Dedifferentiated amniotic fluid mesenchymal stem cell (primary cell): ENCODE results near the gene ATP5PO.

Experiments used
- DNase-seq: peaks from one replicate; pipeline ENCODE4 v3.0.0-alpha.2; 2016; ENCODE audit errors: extremely low spot score

Gene ATP5PO, protein sequence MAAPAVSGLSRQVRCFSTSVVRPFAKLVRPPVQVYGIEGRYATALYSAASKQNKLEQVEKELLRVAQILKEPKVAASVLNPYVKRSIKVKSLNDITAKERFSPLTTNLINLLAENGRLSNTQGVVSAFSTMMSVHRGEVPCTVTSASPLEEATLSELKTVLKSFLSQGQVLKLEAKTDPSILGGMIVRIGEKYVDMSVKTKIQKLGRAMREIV

GRCh38 chr21:33915368-33916199, at the start of gene ATP5PO:
ATP5PO (minus strand) TSS chr21:33915804; CDS start chr21:33915763, 41 bp downstream.
- peak; percentile 98 for DNase-seq

- no peak for DNase-seq
Observed at GRCh38 chr21:33964706-33965325, 49.2 kb upstream of the ATP5PO start.

- DNase-seq: no peak
Observed at GRCh38 chr21:33963848-33964555, 48.4 kb upstream of the ATP5PO start.

GRCh38 chr21:33962290-33962689, 46.7 kb upstream of the ATP5PO start:
- DNase-seq: no peak

DNA sequence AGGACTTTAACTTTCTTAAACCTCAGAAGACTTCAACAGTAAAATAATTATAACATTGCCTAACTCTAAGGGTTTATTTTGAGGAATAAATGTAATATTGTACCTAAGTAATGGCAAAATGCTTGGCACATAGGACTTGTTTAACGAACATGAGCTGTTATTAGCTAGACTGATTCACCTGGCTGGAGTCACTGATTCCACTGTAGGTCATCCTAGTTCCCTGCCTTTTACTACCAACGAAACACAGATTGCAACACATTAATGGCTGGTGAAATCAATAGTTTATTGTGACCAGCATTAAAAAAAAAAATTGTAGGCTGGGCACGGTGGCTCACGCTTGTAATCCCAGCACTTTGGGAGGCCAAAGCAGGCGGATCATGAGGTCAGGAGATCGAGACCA, 45.5 kb upstream of the ATP5PO start:
- DNase-seq: no peak

DNA sequence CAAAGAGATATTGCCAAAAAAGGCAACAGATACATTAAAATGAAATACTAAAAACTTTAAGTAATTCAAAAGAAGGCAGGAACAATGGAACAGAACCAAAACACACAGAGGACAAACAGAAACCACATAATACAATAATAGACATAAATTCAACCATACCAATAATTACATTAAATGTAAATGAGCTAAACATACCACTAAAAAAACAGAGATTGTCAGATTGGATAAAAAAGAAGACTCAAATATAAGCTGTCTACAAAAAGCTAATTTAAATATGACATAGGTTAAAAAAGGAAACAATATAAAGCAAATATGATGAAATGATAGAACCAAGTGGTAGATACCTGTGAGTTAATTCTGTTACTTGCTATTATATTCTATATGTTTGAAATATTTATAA, 44.1 kb upstream of the ATP5PO start:
- no peak for DNase-seq

DNA sequence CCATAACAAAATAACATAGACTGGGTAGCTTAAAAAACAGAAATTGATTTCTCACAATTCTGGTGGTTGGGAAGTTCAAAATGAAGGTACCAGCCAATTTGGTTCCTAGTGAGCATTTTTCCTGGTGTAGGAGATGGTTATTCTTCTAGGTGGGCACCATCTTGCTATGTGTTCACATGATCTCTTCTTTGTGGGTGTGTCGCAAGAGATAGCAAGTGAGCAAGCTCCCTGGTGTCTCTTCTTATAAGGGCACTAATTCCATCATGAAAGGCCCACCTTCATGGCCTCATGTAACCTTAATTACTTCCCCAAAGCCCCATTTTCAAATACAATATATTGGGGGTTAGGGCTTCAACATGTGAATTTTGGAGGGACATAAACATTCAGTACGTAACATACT, 38.8 kb upstream of the ATP5PO start:
- no peak for DNase-seq

- no peak for DNase-seq
Observed at GRCh38 chr21:33951276-33952178, 35.9 kb upstream of the ATP5PO start.

DNA sequence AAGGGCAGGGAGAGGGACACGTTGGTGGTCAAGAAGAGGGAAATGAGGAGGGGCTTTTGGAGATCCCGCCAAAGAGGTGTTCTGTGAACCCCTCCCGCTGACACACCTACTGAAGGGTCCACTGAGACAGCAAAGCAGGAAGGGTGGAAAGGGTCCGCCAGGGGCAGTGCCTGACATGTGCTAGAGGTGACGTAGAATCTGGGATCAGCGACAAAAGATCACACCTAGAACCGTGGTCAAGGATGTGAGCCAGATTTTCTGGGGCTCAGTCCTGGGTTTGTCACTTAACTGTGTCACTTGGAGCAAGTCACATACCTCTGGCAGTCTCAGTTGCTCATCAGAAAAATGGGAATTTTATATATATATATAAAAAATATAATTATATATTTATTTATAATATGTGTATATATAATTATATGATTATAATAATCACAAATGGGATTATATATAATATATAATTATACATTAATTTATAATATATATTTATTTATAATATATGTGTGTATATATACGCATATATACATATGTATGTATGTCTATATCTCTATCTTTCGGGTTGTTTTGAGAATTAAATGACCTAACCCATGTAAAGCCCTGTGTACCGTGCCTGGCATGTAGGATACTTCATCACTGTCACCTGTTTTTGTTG, 35.0 kb upstream of the ATP5PO start:
- DNase-seq: no peak

DNA sequence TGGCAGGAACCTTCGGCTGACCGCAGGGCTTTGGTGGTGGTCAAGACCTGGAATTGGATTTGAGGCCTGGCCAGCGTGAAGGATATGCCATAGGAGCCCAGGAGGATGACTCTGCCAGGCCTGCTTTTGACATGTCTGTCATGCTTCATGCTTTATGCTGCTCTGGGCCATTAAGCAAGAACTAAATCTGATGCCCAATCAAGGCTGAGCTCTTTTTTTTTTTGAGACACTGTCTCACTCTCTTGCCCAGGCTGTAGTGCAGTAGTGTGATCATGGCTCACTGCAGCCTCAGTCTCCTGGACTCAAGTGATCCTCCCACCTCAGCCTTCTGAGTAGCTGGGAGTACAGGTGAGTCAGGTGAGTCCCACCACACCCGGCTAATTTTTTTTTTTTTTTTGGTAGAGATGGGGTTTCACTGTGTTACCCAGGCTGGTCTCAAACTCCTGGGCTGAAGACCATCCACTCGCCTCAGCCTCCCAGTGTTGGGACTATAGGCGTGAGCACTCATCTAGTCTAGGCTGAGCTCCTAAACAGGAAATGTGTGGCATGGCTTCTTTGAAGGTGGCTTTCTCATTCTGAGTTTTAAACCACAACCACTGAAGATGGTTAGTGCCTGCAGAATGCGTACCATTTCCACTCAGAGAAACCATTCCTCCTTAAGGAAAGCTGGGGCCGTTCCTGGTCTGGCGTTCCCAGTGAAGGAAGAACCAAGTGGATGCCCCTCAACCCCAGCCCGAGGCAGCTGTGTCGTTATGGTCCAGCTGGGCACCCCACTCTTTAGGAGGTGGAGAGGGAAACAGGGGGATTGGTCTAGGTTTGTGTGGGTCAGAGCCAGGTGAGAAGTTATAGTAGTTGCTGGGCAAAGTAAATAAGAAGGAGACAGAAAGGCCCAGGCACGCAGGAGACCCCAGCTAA, 34.2 kb upstream of the ATP5PO start:
- no peak for DNase-seq

DNA sequence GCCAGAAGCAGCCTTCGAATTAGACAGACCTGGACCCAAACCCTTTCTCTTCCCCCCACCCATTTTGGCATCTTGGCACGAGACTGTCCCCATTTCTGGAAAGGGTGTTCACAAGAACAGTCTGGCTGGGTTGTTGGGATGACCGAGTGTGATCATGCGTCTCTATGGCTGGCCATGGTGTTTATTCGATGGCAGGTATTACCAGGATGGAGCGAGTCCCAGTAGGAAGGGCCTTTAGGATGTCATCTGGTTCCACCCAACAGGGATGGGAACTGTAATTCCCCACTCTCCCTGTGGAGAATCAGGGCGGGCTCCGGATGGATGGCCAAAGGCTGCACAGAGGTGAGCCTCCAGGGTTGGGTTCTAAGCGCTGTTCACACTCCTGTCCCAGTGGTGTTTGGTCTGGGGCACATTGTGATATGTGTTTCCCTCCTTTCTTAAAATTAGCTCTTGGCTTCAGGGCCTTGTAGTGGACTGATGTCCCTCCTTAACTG, 33.4 kb upstream of the ATP5PO start:
- DNase-seq: no peak

GRCh38 chr21:33948096-33948950, 32.7 kb upstream of the ATP5PO start:
- peak; percentile 23 for DNase-seq

DNA sequence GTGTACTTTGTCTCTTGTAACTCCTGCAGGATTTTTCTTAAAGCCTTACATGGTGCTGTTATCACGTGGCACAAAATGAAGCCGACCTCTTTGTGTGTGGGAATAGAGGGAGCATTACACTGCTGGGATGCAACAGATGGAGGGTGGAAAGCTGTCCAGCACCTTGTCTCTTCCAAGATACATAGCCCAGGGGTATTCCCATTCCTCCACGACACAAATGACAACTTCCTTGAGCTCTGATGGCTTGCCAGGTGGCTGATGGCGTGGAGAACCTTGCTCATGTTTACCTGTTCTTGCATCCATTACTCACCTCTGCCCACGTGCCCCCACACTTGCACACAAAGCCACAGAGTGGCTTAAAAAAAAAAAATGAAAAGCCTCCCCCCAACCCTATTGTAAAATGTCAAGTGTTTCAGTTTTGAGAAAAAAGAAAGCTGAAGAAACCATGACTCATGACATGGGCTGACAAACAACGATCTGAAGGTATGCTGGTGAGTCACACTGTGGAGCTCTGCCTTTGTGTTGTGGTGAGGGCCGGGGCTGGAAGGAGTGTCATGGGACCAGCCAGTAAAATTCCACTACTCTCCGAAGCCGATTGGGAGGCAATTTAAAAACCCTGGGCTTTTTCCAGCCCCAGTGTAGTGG, 32.0 kb upstream of the ATP5PO start:
- DNase-seq: peak; percentile 97

DNA sequence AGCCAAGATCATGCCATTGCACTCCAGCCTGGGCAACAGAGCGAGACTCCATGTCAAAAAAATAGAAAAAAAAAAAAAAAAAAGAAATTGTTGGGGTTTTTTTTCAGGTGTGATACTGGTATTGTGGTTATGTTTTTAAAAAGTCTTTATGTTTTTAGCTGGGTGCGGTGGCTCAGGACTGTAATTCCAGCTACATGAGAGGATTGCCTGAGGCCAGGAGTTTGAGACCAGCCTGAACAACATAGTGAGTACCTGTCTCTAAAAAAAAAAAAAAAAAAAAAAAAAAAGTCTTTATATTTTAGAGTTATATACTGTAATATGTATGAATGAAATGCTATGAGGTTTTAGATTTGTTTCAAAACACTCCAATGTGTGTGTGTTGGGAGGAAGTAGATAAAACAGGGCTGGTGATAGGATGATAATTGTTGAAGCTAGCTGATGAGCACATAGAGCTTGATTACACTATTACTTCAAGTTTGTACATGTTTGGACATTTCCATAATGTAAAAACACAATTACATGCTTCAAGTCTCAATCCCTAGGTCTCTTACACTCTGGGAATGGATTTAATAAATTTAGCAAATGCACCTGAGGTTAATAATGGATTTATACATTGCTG, 30.2 kb upstream of the ATP5PO start:
- no peak for DNase-seq

- DNase-seq: no peak
Observed at GRCh38 chr21:33944185-33944763, 28.7 kb upstream of the ATP5PO start.

DNA sequence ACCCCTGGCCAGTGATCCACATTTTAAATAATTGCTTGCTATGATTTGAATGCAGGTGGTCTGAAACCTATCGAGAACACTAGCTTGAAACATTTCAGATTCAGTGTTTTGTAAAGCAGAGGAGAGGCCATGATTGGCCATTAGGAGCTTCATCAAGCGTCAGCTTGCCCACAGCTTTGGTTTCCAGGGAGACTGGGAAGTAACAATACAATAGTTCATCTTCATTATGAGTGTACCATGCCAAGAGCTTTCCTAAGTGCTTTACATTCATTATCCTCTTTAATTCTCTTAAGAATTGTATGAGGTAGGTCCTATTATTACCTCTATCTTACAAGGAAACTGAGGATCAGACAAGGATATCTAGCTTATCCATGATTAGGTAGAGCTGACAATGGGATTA, 27.7 kb upstream of the ATP5PO start:
- DNase-seq: no peak

DNA sequence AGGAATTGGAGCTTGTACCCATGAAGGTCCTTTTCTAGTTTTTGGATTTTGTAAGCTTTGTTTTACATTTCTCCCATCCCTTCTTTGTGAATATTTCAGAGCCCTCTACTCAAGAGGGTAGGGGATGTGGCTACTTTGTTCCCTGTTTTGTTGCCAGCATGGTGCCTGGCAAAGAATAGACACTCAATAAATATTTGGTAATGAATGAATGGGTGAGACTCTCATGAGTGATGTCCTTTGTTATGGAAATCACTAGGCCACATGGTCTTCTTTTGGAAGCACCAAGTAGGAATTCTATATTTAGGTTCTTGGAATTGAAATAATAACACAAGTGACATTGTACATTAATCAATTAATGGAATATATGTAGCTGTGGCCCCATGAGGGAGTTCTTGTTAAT, 26.8 kb upstream of the ATP5PO start:
- no peak for DNase-seq
